ES-I3 (cell line): ENCODE data around the gene PIP5K1C.
"Not testable (repeated sequence)": the region's sequence is repeated elsewhere in the genome, so short reads cannot be mapped to it uniquely, and the experiment has no call there.

Experiments used
- H3K36me3 ChIP-seq: 2 replicates; pipeline ENCODE4 v1.6.1; 2013; ENCODE audit warnings: mild to moderate bottlenecking, low read length, control low read depth, moderate library complexity; ENCODE audit not compliant: insufficient read depth
- H3K4me1 ChIP-seq: 2 replicates; pipeline ENCODE4 v1.6.1; 2013; ENCODE audit warnings: mild to moderate bottlenecking, control low read depth, low read length; ENCODE audit not compliant: insufficient read depth
- H3K9ac ChIP-seq: 2 replicates; pipeline ENCODE4 v1.6.1; 2013; ENCODE audit warnings: low read depth, mild to moderate bottlenecking, low read length, moderate library complexity
- H3K9me3 ChIP-seq: 2 replicates; pipeline ENCODE4 v1.6.1; 2013; ENCODE audit warnings: mild to moderate bottlenecking, low read length, moderate library complexity; ENCODE audit not compliant: control insufficient read depth, insufficient read depth

PIP5K1C gene

DNA sequence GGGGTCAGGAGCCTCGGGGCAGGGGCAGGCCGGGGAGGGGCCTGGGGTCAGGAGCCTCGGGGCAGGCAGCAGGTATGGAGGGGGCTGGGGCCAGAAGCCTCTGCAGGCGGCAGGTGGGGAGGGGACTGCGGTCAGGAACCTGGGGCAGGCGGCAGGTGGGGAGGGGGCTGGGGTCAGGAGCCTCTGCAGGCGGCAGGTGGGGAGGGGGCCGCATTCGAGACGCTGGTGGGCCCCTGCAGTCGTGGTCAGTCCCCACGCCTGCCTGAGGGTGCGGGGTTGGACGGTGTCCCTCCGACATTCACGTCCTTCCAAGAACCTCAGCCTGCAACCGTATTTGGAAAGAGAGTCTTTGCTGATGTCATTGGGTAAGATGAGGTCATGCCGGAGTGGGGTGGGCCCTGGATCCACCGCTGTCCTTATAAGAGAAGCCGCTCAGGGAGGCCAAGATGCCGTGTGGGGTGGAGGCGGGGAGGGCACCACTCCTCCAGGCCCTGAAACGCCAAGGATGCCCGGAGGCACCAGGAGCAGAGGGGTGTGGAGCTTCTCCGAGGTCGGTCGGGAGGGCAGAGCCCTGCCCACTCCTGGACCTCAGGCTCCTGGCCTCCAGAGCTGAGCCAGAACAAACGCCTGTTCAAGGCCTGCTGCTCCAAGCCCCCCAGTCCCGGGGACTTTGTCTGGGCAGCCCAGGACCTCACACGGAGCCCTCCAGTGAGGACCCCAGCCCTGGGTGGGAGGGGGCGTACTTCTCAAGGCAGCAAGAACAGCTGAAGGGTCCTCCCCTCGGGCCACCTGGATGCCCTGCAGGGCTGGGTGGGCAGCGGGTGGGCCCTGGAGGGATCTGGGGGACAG is 30.1 kb downstream of the PIP5K1C start:
- peak overlapping the region; percentile 28; the same call in 1 of the 2 replicates for H3K9ac ChIP-seq
- no peaks in the 10 kb centered on the region for H3K36me3 ChIP-seq
- H3K4me1 ChIP-seq, result peaks cover 28% of the 10 kb centered on the region; the same call in 1 of the 2 replicates
- no peaks in the 10 kb centered on the region for H3K9me3 ChIP-seq

DNA sequence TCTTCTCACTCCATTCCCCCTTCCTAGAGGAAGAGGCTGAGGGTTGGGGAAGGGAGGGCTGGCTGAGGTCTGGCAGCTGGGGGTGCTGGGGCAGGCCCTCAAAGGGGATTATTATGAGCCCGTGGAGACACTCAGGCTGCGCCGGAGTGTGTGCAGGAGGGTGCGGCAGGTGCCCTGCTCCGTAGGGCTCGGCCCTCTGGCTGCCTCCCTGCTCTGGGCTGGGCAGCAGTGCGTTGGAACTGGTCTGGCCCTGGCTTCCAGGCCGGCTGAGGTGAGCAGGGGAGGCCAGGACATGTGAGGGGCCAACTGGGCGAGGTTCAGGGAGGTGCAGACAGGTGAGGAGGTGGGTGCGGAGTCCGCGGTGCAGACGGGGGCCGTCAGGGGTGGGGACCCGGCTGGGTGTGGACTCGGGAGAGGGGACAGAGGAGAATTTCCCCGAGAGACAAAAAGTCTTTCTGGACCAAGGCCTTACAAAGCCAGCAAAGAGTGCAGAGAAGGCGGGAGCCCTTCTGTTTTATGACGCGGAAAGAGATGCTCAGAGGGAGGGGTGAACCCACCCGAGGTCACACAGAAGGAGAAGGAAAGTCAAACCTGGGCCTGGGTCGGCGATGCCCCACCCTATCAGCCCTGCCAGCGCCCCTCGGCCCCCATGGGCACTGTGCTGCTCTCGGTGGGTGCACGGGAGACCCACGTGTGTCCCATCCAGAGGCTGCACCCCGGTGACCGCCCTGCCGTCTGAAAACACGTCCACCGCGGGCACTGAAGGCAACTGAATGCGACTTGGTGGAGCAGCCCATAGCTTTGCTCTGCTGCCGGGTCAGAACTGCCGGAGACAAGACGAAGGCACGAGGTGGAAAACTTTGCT is 31.0 kb downstream of the PIP5K1C start:
- Histone ChIP-seq H3K4me1 (peaks cover 28% of the 10 kb centered on the region; the same call in 1 of the 2 replicates), H3K9ac (no peak overlapping the region), H3K9me3 (no peaks in the 10 kb centered on the region), H3K36me3 (no peaks in the 10 kb centered on the region)

DNA sequence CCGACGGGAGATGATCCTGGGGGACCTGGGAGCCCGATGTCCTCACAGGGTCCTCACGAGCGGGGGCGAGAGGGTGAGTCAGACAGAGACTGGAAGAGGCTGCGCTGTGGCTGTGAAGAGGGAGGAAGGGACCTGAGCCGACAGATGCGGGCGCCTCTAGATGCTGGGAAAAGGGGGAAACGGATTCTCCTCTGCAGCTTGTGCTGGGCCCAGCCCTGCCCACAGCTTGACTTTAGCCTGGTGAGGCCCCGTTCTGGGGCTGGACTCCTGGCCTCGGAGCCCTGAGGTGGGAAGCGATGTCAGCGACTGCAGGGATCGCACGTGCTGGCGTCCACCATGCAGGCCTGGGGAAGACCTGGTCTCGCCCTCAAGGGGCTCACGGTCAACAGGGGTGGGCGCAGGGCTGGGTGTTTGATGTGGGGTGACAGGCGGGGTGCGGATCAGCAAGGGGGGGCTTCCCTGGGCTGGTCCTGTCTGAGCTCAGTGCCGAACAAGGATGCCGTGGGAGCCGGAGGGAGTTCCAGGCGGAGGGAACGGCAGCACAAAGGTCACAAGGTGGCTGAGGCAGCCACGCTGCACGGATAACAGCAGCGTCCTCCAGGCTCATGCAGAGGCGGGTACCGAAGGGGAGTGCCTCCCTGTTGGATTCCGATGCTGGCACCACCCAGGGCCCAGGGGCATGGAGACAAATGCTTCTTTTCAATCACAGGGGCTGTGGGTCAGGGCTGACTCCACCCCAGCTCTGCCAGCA is 31.8 kb downstream of the PIP5K1C start:
- Histone ChIP-seq H3K9me3 (no peaks in the 10 kb centered on the region), H3K36me3 (0 out of 2 replicates have a peak, but pooled peaks cover under 1% of the 10 kb centered on the region), H3K4me1 (peaks cover 28% of the 10 kb centered on the region; the same call in 1 of the 2 replicates), H3K9ac (no peak overlapping the region)

DNA sequence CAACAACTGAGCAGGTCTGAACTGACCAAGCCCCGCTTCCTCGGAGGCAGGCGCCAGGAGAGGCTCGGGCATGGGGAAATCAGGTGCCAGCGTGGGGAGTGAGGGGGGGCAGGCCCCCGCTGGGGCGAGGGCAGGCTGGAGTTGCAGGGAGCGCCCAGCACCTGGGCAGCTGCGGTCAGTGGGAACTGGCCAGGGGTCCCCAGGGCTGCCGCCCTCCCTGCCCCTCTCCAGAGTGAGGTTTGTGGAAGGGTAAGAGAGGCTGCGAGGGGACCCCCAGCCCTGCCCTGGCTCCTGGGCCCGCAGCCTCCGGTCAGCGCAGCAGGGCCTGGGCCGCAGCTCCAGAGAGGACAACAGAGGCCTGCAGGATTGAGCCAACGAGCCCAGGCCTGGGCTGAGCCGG is 32.5 kb downstream of the PIP5K1C start:
- 0 out of 2 replicates have a peak, but pooled peaks cover 6% of the 10 kb centered on the region for H3K36me3 ChIP-seq
- H3K4me1 ChIP-seq, result peaks cover 28% of the 10 kb centered on the region; the same call in 1 of the 2 replicates
- H3K9ac ChIP-seq, result no peak overlapping the region

DNA sequence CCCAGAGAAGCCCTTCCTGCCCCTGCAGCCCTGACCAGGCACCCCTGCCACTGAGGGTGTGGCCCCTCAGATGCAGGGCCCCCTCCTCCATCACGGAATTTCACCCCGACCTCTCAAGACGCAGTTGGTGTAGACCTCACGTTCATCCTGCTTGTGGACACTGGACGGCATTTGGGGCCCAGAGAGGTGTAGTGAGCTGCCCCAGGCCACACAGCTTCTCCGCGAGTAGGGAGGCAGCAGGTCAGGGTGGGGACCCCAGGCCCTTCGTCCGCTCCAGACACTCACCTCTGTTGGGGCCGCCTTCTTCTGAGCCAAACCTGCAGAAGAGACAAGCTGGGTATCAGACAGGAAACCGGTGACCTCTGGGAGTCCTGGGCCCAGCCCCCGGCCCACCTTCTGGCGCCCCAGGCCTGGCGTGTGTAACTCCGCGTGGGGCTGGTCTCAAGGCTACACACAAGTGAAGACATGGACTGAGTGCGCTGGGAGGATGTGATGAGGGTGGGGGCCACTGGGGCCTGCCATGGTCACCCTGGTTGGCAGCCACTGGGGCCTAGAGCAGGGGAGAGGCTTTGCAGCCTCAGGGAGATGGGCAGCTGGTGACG is 33.1 kb downstream of the PIP5K1C start:
- H3K4me1 ChIP-seq, result peaks cover 23% of the 10 kb centered on the region; the same call in 1 of the 2 replicates
- H3K9me3 ChIP-seq, result no peaks in the 10 kb centered on the region
- H3K9ac ChIP-seq, result no peak overlapping the region
- H3K36me3 ChIP-seq, result 0 out of 2 replicates have a peak, but pooled peaks cover 6% of the 10 kb centered on the region

More for the DNA sequence above, 32.5 kb downstream of the PIP5K1C start:
- no peaks in the 10 kb centered on the region for H3K9me3 ChIP-seq

DNA sequence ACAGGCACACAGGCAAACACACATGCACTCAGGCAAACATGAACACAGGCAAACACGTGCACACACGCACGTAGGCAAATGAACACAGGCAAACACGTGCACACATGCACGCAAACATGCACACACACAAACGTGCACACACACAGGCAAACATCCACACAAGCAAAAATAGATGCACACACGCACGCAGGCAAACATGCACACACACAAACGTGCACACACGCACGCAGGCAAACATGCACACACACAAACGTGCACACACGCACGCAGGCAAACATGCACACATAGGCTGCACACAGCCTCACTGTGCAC is 33.8 kb downstream of the PIP5K1C start:
- H3K36me3 ChIP-seq, H3K9ac ChIP-seq, H3K9me3 ChIP-seq: not testable (repeated sequence)
- peaks cover 17% of the 10 kb centered on the region; the same call in 1 of the 2 replicates for H3K4me1 ChIP-seq

DNA sequence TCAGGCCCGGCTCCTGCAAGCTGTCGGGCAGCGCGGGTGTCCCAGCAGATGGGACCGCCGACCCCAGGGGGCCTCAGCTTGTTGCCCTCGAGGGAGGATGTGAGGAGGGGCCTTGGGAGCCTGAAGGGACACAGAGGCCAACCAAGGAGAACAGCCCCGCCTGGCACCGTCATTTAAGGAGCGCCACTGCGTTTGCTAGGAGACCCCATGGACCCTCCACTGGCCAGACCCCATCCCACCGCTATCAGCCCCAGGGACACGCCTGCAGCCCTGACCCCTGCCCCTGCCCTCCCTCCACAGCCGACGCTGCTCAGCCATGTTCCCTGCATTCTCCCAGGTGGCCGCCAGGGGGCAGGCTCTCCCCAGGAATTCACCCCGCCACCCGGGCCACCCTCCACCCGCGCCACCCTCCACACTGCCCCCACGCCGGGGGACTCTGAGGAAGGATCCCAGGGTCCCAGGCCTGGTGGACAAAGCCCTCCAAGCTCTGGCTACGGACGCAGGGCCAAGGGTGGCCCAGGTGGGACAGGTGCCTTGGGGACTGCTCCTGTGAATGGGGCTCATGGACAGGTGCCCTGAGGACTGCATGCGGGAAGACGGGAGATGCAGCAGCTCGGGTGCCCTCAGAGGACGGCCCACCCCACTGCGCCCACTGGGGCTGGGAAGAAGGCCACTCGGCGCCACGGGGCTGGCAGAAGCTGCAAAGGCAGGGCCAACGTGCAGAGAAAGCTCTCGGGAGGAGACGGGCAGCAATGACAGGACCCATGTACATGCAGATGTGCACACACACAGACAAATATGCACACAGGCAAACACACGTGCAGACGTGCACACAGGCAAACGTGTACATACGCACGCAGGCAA is 34.4 kb downstream of the PIP5K1C start:
- H3K4me1 ChIP-seq, result peaks cover 13% of the 10 kb centered on the region; the same call in 1 of the 2 replicates
- H3K9me3 ChIP-seq, result no peaks in the 10 kb centered on the region
- peaks cover 6% of the 10 kb centered on the region; the same call in 1 of the 2 replicates for H3K36me3 ChIP-seq
- no peak overlapping the region for H3K9ac ChIP-seq

DNA sequence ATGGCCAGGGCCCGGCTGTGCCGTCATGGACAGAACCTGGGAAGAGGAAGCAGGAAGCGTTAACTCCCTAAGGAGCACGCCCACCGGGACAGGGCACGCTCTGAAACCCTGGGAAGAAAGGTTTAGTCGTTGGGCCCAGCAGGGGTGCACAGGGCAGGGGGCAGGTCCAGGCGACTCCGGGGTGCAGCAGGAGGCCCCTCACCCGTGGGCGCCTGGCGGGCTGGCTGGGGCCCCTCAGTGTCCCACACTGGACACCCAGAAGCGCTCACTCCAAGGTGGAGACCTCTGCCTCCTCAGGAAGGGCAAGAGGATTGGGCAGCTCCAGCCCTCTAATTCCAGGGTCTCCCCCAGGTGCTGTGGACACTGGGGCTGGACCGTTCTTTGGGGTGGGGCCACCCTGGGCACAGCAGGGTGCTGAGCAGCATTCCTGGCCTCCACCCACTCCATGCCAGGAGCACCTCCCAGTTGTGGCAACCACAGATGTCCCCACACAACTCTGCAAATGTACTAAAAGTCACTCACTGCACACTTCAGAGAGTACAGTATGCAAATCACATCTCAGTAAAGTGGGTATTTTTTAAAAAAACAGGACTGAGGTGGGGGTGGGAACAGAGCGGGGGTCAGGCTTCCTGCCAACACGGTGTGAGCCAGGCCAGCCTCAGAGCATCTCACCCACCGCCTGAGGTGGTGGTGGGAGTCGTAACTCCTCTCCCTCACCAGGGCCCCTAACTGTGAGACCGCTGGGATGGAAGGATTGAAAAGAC is 35.2 kb downstream of the PIP5K1C start:
- Histone ChIP-seq H3K9ac (no peak overlapping the region), H3K4me1 (peaks cover 7% of the 10 kb centered on the region; the same call in 1 of the 2 replicates), H3K9me3 (no peaks in the 10 kb centered on the region), H3K36me3 (peaks cover 11% of the 10 kb centered on the region)

DNA sequence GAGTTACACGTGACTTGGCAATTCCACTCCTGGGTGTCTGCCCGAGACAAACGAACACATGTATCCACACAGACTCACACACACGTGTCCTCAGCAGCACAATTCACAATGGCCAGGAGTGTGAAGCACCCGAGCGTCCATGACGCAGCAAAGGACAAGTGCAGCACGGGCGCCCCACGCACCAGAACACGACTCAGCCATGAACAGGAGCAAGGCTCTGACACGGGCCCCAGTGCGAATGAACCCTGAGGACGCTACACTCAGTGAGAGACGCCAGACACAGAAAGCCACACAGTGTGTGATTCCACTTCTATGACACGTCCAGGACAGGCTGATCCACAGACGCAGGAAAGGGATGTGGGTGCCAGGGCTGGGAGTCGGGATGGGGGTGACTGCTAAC is 36.4 kb downstream of the PIP5K1C start:
- H3K9me3 ChIP-seq, result no peaks in the 10 kb centered on the region
- H3K4me1 ChIP-seq, result no peaks in the 10 kb centered on the region; the same call in 1 of the 2 replicates
- H3K9ac ChIP-seq, result no peak overlapping the region
- H3K36me3 ChIP-seq, result peaks cover 11% of the 10 kb centered on the region

DNA sequence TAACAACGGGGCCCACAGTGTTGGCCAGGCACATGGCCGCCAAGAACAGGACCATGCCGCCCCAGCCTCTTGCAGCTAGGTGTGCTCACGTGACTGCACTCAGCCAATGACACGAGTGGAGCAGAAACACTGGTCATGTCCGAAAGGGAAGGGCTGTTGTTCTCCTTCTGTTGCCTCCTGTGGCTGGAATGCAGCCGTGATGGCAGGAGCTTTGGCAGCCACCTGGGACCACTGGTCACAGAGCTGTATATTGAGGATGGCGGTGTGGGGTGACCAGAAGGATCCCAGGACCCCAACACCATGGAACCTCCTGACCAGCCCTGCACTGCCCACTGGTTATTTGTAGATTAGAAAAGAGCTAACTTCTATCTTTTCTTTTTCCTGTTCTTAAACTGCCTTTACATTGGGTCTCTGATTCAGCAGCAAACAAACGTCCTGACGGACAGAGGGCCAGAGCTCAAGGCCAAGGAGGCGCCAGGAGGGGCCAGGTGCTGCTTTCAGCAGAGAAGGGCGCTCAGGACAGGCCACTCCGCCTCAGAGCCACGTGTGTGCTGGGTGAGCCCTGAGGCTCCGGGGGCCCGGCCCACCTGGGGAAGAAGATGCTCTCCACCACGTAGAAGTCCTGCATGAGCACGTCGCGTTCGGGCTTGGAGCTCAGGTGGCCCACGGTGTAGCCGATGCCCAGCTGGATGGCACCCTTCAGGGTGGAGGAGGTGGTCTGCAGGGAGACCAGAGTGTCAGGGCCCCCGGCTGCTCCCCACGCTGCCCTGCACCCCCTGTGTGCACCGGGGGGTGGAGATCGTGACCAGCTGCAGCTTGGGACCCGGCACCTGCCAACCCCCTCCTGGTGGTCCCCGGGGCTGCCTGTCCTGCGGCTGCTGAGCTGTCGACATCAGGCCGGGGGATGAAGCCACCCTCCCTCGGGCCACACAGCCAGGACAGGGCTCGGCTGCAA is 38.7 kb downstream of the PIP5K1C start:
- Histone ChIP-seq H3K9ac (no peak overlapping the region), H3K36me3 (peaks cover 11% of the 10 kb centered on the region), H3K4me1 (no peaks in the 10 kb centered on the region; the same call in 1 of the 2 replicates), H3K9me3 (no peaks in the 10 kb centered on the region)

DNA sequence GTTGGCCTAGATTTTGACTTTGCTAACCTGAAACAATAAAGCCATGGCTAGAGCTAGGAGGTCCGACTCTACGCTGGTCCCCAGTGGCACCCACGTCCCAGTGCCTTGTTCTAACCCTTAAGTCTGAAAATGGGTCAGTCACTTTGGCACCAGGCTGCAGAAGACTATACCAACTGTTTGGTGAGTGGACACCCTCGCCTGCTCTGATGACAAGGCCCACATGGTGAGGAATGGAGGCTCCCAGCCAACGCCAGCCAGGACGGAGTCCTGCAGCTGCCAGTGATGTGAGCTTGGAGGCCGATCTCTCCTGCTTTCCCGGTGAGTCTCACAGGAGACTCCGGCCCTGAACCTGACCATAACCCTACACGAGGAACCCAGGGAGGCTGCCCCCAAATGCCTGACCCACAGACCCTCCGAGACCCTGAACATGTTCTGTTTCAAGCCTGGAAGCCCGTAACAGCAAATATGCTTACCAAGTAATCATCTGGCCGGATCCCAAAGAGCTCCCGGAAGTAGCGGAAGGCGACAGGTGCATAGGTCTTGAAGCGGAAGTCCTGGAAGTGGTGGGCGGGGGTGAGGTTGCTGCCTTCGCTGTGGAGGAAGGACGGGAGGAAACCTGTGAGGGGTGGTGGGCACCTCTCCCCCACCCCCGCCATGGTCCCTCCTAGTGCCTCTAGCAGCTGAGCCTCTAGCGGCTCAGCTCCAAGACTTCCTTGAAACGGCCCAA is 39.6 kb downstream of the PIP5K1C start:
- Histone ChIP-seq H3K4me1 (peaks cover 5% of the 10 kb centered on the region; the same call in 1 of the 2 replicates), H3K9ac (no peak overlapping the region), H3K36me3 (peaks cover 11% of the 10 kb centered on the region), H3K9me3 (no peaks in the 10 kb centered on the region)
